22Rv1 (cell line): ENCODE results near the gene MARK1.

Experiments
- CTCF ChIP-seq: fragments of 450-650 bp; IDR thresholded peaks from 2 replicates; pipeline ENCODE4 v1.5.1; 2017; ENCODE audit warnings: mild to moderate bottlenecking
- ZFX ChIP-seq: fragments of 450-650 bp; IDR thresholded peaks from 2 replicates; pipeline ENCODE4 v1.6.1; 2017; ENCODE audit warnings: antibody characterized with exemption, borderline replicate concordance

- TF ChIP-seq CTCF (peak; percentile 100), ZFX (no peak)
These were observed 162.5 kb downstream of the MARK1 start, which contains the start of gene C1orf115 for GRCh38 chr1:220690140-220691052.
